HG03460 (cell line): ENCODE measurements around the gene CDH23.

ENCODE experiments used
- ATAC-seq: cut with Tn5 transposase; IDR thresholded peaks from one replicate; pipeline ENCODE4 v1.9.1; 2021; ENCODE audit not compliant: unreplicated experiment

Gene CDH23

DNA sequence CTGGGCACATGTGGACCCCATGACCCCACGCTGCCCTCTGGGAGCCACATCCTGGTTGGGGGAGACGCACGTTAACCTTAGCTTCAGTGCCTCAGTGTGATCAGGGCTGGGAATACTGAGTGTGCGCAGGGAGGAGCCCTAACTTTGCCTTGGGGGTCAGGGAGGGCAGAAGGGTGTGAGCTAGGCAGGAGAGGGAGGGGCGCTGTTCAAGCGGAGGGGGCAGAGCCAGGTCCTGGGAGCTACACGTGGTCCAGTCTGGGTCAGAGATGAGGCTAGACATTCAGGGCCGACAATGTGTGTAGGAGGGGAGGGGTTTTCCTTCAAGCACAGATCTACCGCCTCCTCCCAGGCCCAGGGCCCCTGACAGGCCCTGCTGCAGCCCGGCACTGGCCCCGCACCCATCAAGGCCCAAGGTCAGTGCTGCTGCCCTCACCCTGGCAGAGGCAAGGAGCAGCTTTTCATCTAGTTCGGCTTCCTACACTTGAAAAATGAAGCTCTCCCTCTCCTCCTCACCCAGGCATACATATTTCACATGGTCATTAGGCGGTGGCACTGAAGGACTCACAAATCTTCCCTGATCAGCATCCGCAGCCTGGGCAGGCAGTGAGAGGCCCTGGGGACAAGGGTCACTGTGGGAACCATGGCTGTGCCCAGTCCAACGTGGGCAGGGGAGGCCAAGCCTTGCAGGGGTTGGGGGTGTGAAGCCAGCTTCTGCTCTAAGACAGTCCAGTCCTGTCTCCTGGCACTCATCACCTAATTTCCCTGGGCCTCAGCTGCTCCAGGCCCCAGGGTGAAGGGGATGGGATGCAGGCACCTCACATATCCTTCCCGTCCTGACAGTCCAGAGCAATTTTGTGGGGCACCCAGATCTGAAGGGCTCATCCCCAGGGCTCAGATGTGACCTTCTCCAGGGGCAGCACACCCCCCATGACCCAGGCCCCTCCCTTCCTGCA is 275.6 kb downstream of the CDH23 start:
- no peak for ATAC-seq

DNA sequence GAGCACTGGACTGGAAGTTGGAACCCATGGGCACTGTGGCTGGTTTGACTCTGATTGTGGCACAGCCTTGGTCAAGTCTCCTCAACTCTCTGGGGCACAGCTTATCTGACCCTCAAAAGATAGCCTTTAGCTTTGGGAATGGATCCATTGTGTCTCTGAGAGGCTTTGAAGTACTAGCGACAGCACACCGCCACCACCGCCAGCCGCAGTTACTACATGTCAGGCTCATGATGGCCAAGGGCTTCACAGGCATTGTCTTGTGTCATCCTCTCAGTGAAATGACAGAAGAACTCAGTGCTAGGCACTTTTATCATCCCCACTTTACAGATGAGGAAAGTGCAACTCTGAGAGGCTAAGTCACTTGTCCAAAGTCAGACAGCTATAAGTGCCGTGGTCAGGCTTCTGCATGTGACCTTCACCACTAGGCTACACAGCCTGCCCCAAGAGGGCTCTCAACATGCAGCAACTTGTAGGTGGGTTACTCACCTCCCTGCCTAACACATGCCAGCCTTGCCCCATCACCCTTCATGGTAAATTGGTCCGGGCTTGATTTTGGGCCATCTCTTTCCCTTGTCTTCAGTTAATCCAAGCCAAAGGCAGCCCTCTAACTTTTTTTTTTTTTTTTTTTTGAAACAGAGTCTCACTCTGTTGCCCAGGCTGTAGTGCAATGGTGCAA is 278.7 kb downstream of the CDH23 start:
- no peak for ATAC-seq

- no peak for ATAC-seq
Observed at GRCh38 chr10:71677261-71677660, 280.5 kb downstream of the CDH23 start.

DNA sequence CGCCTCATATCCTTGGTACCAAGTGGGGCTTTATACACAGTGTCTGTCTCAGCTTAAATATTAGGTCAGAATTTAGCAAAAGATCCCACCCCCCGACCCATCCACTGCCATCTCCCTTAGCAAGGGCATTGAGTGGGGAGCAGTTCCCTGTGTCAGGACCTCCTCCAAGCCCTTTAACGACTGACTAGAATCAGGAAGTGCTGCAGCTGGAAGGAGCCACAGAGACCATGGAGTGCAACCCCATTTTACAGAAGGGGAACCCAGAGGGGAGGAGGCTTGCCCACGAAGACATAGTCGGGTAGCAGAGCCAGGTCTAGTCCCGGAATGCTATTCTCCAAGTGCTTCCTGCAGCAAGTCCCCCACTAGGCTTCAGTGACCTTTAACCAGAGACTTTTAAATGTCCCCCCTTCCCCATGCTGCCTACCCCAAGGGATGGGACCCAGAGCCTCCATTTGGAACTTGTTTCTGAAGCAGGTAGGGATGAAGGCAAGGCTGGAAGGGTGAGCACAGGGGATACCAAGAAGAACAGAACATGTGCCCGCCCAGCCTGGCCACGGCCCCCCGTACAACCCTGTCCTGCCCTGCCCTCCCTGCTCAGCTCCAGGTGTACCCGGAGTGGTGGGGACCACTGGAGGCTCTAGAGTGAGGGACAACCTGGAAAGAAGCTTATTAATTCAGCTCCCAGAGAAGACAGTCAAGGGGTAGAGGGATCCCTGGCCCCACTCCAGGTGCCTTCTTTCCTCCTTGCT is 281.5 kb downstream of the CDH23 start:
- ATAC-seq: no peak

DNA sequence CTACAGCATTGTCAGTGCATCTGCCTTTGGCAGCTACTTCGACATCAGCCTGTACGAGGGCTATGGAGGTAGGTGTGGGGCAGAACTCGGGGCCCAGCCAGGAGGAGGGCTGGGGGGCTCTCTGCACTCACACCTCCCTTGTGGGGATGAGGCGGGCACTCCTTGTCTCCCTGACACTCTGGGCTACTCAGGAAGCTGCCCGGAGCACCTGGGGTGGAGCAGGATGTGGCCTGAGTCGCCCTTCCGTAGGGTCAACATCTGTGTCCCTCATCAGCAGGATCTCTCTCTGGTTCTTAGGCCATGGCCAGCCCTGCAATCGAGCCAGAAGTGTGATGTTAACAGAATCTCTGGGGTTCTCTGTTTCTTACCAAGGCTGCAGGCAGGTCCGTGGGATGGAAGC is 282.7 kb downstream of the CDH23 start:
- no peak for ATAC-seq

- no peak for ATAC-seq
Observed at GRCh38 chr10:71681977-71682376, 285.3 kb downstream of the CDH23 start.

DNA sequence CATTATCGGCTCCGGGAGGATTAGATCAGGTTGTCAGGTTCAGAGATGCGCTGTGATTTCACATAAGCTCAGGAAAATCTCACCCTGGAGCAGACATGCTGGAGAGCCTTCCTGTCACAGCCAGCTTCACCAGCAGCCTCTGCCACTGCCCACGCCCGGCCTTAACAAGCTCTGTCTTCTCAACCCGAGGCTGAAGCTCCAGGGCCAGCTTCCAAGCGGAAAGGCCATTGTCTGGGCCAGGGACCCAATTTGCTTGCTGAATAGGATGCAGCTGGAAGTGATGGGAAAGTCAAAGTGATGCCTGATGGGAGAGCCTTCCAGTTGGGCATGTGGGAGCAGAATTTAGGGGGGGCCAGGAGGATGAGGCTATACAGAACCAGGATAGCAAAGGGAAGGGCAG is 286.6 kb downstream of the CDH23 start:
- no peak for ATAC-seq

- no peak for ATAC-seq
Observed at GRCh38 chr10:71684356-71685173, 287.8 kb downstream of the CDH23 start.

GRCh38 chr10:71685554-71686232 is 289.0 kb downstream of the CDH23 start:
- ATAC-seq: no peak

DNA sequence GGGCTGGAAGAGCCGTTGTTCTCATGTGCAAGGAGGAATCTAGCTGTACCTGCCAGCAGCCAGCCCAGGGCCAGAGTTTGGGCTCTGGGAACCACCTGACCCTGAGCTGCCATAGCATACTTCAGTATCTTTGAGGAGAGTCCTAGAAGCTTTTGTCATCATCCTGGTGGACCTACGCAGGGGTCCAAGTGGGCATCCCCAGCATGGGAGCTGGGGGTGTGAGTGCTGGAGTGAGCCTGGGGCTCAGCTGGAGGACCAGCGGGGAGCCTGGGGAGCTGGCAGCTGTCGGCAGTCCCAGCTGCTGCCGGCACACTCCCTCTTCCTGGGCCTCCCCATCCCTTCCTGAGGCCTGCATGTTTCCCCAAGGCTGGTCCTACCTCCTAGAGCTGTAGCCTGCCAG is 290.4 kb downstream of the CDH23 start:
- no peak for ATAC-seq

GRCh38 chr10:71687480-71687879 is 290.8 kb downstream of the CDH23 start:
- no peak for ATAC-seq

- ATAC-seq: no peak
Observed at GRCh38 chr10:71688256-71688655, 291.5 kb downstream of the CDH23 start.

DNA sequence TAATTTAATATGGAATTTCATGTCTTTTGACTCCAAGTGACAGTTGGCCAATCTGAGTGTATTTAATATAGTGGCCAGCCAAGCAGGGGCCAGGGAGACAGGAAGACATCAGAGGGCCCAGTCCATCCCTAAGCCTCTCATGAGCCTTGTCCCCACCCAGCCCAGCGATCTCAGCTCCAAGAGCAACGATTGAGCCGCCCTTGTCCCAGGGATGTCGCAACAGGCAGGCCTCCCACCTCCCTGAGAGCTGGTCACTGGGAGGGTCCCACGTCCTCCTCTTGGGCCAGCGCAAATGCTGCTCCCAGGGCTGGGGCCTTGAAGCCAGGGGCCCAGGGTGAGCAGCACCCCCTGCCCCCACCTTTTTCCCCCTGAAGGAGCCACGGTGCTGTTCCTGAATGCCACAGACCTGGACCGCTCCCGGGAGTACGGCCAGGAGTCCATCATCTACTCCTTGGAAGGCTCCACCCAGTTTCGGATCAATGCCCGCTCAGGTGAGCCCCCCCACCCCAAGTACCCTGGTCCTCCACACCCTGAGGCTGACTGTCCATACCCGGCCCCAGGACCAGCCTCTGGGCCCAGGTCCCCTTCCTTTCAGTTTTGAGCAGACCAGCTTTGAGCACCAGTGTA is 293.5 kb downstream of the CDH23 start:
- no peak for ATAC-seq

DNA sequence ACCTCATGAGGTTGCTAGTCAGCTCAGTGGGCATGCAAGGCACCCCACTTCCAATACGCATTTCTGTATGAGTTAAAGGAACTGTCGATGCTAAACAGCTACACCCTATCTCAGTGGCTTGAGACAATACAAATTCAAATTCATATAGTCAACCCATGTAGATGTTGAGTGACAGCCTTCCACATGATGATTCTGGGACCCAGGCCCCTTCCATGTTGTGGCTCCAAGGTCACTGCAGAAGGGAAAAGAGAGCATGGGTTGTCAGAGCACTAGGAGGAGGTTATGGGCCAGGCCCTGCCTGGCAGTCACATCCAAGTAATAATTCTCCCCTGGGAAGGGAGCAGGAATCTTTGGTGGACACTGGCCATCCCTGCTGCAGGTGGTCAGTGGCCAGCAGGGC is 294.7 kb downstream of the CDH23 start:
- no peak for ATAC-seq

DNA sequence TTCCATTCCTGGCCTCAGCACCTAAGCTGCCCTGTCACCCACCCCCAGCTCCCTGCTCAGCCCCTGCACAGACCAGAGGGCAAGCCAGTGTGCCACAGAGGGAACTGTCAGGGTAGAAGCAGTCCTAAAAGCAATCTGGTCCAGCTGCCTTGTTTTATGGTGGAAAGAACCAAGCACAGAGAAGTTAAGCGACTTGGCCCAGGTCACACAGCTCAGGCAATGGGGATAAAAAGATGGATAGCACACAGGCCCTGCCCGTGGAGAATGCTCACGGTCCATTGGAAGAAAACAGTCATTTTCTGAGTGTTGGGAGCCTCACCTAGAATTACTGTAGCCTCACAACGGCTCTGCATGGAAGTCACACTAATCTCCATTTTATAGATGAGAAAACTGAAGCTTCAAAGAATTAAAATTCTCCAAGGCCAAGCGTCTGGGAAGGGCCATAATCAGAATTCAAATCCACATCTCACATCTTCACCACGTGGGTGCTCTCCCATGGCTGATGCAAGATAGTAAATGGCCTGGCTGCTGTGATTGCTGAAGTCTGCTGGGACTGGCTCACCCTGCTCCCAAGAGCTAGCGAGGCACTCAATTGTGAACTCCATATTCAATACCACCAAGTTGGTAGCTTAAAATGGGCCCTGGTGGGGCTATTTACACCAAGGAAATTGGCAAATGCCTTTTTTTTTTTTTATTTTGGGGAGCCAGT is 296.0 kb downstream of the CDH23 start:
- no peak for ATAC-seq

DNA sequence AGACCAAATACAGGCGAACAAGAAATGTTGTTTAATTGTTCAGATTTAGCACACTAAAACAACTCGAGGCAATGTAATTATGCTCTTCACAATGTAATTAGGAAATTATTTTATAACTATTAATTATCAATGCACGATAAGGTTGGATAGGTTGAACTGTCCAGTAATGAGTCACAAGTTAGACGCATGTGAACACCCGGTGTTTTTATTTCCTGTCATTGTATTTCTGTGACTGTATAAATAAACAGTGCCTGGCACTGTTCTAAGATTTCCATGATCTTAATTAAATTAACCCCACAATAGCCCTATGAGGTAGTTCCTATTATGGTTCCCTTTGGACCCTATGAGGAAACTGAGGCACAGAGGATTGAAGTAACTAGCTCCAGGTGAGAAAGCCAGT is 296.7 kb downstream of the CDH23 start:
- ATAC-seq: no peak

DNA sequence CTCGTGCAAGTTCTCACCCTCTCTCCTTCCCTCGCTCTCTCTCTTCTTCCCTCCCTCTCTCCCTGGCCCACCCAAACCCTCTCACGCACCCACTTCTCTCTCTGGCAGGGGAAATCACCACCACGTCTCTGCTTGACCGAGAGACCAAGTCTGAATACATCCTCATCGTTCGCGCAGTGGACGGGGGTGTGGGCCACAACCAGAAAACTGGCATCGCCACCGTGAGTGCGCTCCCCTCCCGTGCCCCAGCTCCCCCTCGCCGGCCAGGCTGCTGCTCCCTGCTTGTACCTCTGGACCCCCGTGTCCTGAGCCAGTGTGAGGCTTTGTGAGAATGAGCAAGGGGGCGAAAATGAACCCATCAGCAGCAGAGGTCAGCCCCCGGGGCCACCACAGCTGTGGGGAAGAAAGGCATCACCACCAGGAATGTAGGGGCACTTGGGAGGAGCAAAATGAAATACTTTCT is 297.4 kb downstream of the CDH23 start:
- ATAC-seq: peak; percentile 26

GRCh38 chr10:71694567-71694968 is 297.8 kb downstream of the CDH23 start:
- ATAC-seq: peak; percentile 86
